Cardiac fibroblast (primary cell): Measurements from ENCODE around the gene R3HDM2.
"Not testable (repeated sequence)": the region's sequence is repeated elsewhere in the genome, so short reads cannot be mapped to it uniquely, and the experiment has no call there.

Experiments
- DNase-seq, 2 donors: peaks; one replicate each; pipeline versions ENCODE4 v3.0.0 to v3.0.0-alpha.2; 2010; ENCODE audit warnings: low read depth in 2 of 2
- H3K4me3 ChIP-seq, 2 donors: replicated peaks in 1 of 2; 1 replicate in 1 of 2; 2 replicates in 1 of 2; pipeline ENCODE4 v1.5.1; 2011; ENCODE audit warnings: low read depth in 2 of 2, low read length in 2 of 2, mild to moderate bottlenecking in 2 of 2, moderate library complexity in 1 of 2
- CTCF ChIP-seq: IDR thresholded peaks from one replicate; pipeline ENCODE4 v1.5.1; 2011; ENCODE audit warnings: low read depth, mild to moderate bottlenecking, low read length, inconsistent platforms

R3HDM2 gene

GRCh38 chr12:57410534-57410933 is 20.3 kb downstream of the R3HDM2 start:
- DNase-seq: no peak
- TF ChIP-seq CTCF: no peak
- no peak overlapping the region for H3K4me3 ChIP-seq

GRCh38 chr12:57404966-57405640 is 25.7 kb downstream of the R3HDM2 start:
- H3K4me3 ChIP-seq: no peak overlapping the region
- no peak for TF ChIP-seq CTCF
- no peak for DNase-seq

- H3K4me3 ChIP-seq, DNase-seq: not testable (repeated sequence)
These were observed 28.7 kb downstream of the R3HDM2 start for GRCh38 chr12:57402156-57402555.

GRCh38 chr12:57401165-57401564 is 29.7 kb downstream of the R3HDM2 start:
- no peak overlapping the region for H3K4me3 ChIP-seq
- TF ChIP-seq CTCF: no peak
- no peak for DNase-seq

GRCh38 chr12:57399718-57400463 is 31.0 kb downstream of the R3HDM2 start:
- H3K4me3 ChIP-seq, DNase-seq: not testable (repeated sequence)

- no peak overlapping the region for H3K4me3 ChIP-seq
- no peak for TF ChIP-seq CTCF
- no peak for DNase-seq
These were observed 33.4 kb downstream of the R3HDM2 start for GRCh38 chr12:57397441-57397840.

GRCh38 chr12:57395121-57395520 is 35.7 kb downstream of the R3HDM2 start:
- no peak overlapping the region for H3K4me3 ChIP-seq
- TF ChIP-seq CTCF: no peak
- DNase-seq: no peak

- no peak for TF ChIP-seq CTCF
- no peak for DNase-seq
- H3K4me3 ChIP-seq: no peak overlapping the region
These were observed 40.7 kb downstream of the R3HDM2 start for GRCh38 chr12:57390174-57390573.
